Measurements from ENCODE around the gene ZNF766. TPM values are rescaled to one million over a fixed set of nuclear protein-coding genes. Genes with fewer than 3 reads are reported as not detected.

ZNF766 gene
- total RNA-seq, 5 donors from 2014 or later (not counting 1 experiment from before 2014, with no cell fraction given) = 40.3 to 46.6 (median 42.0) TPM

DNA sequence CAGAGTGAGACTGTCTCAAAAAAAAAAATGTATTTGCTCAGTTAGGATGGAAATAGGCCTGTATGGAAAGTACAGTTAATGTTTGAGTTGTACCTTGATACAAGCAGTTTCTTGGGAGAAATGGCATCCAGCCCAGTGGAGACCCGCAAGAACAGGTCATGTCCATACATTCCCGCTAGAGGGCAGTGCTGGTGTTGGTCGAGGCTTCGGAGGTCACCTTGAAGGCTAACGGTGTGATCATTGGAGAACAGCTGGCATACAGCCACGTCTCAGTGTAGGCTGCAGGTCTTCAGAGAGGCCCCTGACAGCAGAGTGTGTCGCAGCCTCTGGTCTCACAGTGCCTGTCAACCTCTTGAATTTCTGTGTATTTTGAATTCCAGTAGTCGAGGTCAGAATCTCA, 74.2 kb downstream of the ZNF766 start:
- Mint-ChIP-seq H3K27ac (no peak overlapping the region), H3K36me3 (peaks cover 12% of the 10 kb centered on the region), H3K27me3 (no peaks in the 10 kb centered on the region), H3K4me3 (no peak overlapping the region), H3K4me1 (peaks cover 0 to 2% (median 0%) of the 10 kb centered on the region in 3 donors), H3K9me3 (peaks cover 0 to 9% (median 6%) of the 10 kb centered on the region in 3 donors)
- ChIA-PET CTCF (no interaction called here), POLR2A (no interaction called here)
- no peaks in the 10 kb centered on the region for H3K9me3 ChIP-seq
- ATAC-seq (replicated peaks in 1 of 4) (peak; percentile 49 to 53 (median 50)), DNase-seq (peak in 32 of 35 experiments; percentile 8 to 71 (median 34))
- no peaks in the 10 kb centered on the region for H3K36me3 ChIP-seq (ENCODE audit: control insufficient read depth in 2 of 2, extremely low read depth in 1 of 2, insufficient read depth in 1 of 2, low read length in 1 of 2)
- H3K4me1 ChIP-seq (ENCODE audit: control insufficient read depth in 1 of 2, extremely low read depth in 1 of 2, insufficient read depth in 2 of 2, low read length in 2 of 2) = no peaks in the 10 kb centered on the region
- no peaks in the 10 kb centered on the region for H3K27me3 ChIP-seq (replicated peaks in 1 of 2; ENCODE audit: control insufficient read depth in 2 of 2, extremely low read depth in 1 of 2, insufficient read depth in 2 of 2, low read length in 1 of 2)
- WGBS (ENCODE audit: insufficient coverage) = 37% methylated on average over 4 of the region's 8 CpGs
- H3K27ac ChIP-seq (ENCODE audit: low read length) = no peak overlapping the region
- no peak overlapping the region for H3K4me3 ChIP-seq (ENCODE audit: control insufficient read depth in 1 of 2, extremely low read depth in 1 of 2, low read length in 1 of 2)

DNA sequence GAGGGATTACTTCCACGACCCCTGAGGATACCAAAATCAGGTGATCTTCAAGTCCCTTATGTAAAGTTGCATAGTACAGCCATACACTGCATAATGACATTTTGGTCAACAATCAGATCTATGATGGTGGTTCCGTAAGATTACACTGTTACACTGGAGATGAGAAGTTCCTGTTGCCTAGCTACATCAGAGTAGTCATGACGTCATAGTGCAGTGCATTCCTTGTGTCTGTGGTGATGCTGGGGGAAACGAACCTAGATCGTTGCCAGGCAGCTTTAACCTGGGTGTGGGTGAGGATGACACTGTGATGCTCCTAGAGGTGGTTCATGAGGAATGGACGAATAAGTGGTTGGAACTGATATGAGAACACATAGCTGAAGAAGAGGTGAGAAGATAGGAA, 75.8 kb downstream of the ZNF766 start:
- CTCF ChIA-PET = interaction anchor here in 1 of 2 donors (1.2 kb wide), 1 partner anchor 404 kb away, joined by 3 read pairs; no protein-coding TSS in a partner anchor
- peaks cover 0 to 2% (median 0%) of the 10 kb centered on the region in 3 donors for H3K4me1 Mint-ChIP-seq
- POLR2A ChIA-PET = no interaction called here

More for the DNA sequence above, 75.8 kb downstream of the ZNF766 start:
- no peaks in the 10 kb centered on the region for H3K36me3 ChIP-seq (ENCODE audit: control insufficient read depth in 2 of 2, extremely low read depth in 1 of 2, insufficient read depth in 1 of 2, low read length in 1 of 2)
- 82% methylated on average over 5 of the region's 6 CpGs for WGBS (ENCODE audit: insufficient coverage)
- H3K4me3 Mint-ChIP-seq = no peak overlapping the region
- H3K36me3 Mint-ChIP-seq = peaks cover 19% of the 10 kb centered on the region
- peaks cover 4 to 14% (median 11%) of the 10 kb centered on the region in 3 donors for H3K9me3 Mint-ChIP-seq
- no peak for DNase-seq
- H3K4me3 ChIP-seq (ENCODE audit: control insufficient read depth in 1 of 2, extremely low read depth in 1 of 2, low read length in 1 of 2) = no peak overlapping the region
- no peak overlapping the region for H3K27ac Mint-ChIP-seq
- no peak for ATAC-seq (replicated peaks in 1 of 4)
- H3K9me3 ChIP-seq = no peaks in the 10 kb centered on the region
- no peaks in the 10 kb centered on the region for H3K27me3 Mint-ChIP-seq
- H3K27me3 ChIP-seq (replicated peaks in 1 of 2; ENCODE audit: control insufficient read depth in 2 of 2, extremely low read depth in 1 of 2, insufficient read depth in 2 of 2, low read length in 1 of 2) = no peaks in the 10 kb centered on the region
- no peak overlapping the region for H3K27ac ChIP-seq (ENCODE audit: low read length)
- no peaks in the 10 kb centered on the region for H3K4me1 ChIP-seq (ENCODE audit: control insufficient read depth in 1 of 2, extremely low read depth in 1 of 2, insufficient read depth in 2 of 2, low read length in 2 of 2)

Other genes with a start within 250 kb of the ZNF766 start
- gene ZNF614, start 241.2 kb upstream of the ZNF766 start, total RNA-seq = 10 to 100 TPM in 1 of 5 donors, 1 to 10 TPM in 4; 7.5 to 10.1 (median 9.2) TPM
- 10 to 100 TPM; 12.9 to 22.1 (median 17.3) TPM for gene ZNF432, start 220.7 kb upstream of the ZNF766 start, total RNA-seq
- gene ZNF841, start 173.8 kb upstream of the ZNF766 start, total RNA-seq = 10 to 100 TPM; 25.4 to 34.3 (median 32.2) TPM
- 10 to 100 TPM in 3 of 5 donors, 1 to 10 TPM in 2; 3.6 to 18.3 (median 14.4) TPM for gene ZNF616, start 129.6 kb upstream of the ZNF766 start, total RNA-seq
- gene ZNF836, start 98.0 kb upstream of the ZNF766 start, total RNA-seq = 10 to 100 TPM; 27.6 to 43.9 (median 35.0) TPM
- 100 to 1,000 TPM; 177 to 203 (median 191) TPM for gene PPP2R1A, start 79.5 kb upstream of the ZNF766 start, total RNA-seq
- gene ZNF480, start 27.6 kb downstream of the ZNF766 start, total RNA-seq = 10 to 100 TPM in 4 of 5 donors, 1 to 10 TPM in 1; 9.3 to 22.1 (median 18.9) TPM
- 1 to 10 TPM in 3 of 5 donors, under 1 TPM in 2; 0.51 to 5.4 (median 1.3) TPM for gene ZNF610, start 66.7 kb downstream of the ZNF766 start, total RNA-seq
- 10 to 100 TPM; 15.3 to 31.1 (median 28.5) TPM for gene ZNF880, start 100.3 kb downstream of the ZNF766 start, total RNA-seq
- gene ZNF528, start 128.3 kb downstream of the ZNF766 start, total RNA-seq = 10 to 100 TPM; 18.7 to 36.5 (median 32.4) TPM
- under 1 TPM in 1 of 5 donors, not detected in 4; 0.42 TPM for gene ZNF534, start 159.6 kb downstream of the ZNF766 start, total RNA-seq
- 1 to 10 TPM in 4 of 5 donors, under 1 TPM in 1; 0.91 to 3.9 (median 3.2) TPM for gene ZNF578, start 184.0 kb downstream of the ZNF766 start, total RNA-seq